A549 (cell line): ENCODE measurements around the gene SYTL1. TPM values are rescaled to one million over a fixed set of nuclear protein-coding genes. Genes with fewer than 3 reads are reported as not detected.

Experiments used
- ATAC-seq, 2 experiments: fragments of 200-7000 bp in 1 of 2; fragments of >200 bp in 1 of 2; cut with Nextera tagmentation in 1 of 2; cut with Tn5 transposase in 1 of 2; 3 replicates each; pipeline versions ENCODE4 v1.8.0 to v1.9.1; 2018 to 2020; ENCODE audit warnings: mild to moderate bottlenecking in 1 of 2, moderate library complexity in 1 of 2
- CTCF ChIA-PET: fragments of 300-600 bp; sonication (Branson Sonifier 250); formaldehyde crosslinking; extraction: SDS; loops from one replicate; lab custom pipeline; 2021; ENCODE audit warnings: antibody characterized with exemption, inconsistent platforms; lab: Yijun Ruan, JAX
- POLR2A ChIA-PET: fragments of 350-600 bp; formaldehyde crosslinking; extraction: SDS; loops from one replicate; lab custom pipeline; 2021; ENCODE audit warnings: antibody characterized with exemption, inconsistent platforms; lab: Yijun Ruan, JAX
- DNase-seq, 2 experiments: peaks; one replicate each; pipeline versions ENCODE4 v3.0.0 to v3.0.0-alpha.2; 2011 to 2016; ENCODE audit warnings: low read depth in 1 of 2, low spot score in 1 of 2
- FAIRE-seq: peaks from 2 replicates; lab custom pipeline; 2011; peaks lifted over from hg19 to GRCh38; lab: Jason Lieb, UNC
- H3K27ac ChIP-seq, 2 experiments: fragments of >200 bp; sonication (Bioruptor Twin); formaldehyde crosslinking; 3 replicates each; pipeline ENCODE4 v1.5.1; 2016 to 2017
- H3K4me1 ChIP-seq: fragments of >200 bp; sonication (Bioruptor Twin); formaldehyde crosslinking; 3 replicates; pipeline ENCODE4 v1.6.1; 2016
- H3K4me2 ChIP-seq: fragments of >200 bp; sonication (Bioruptor Twin); formaldehyde crosslinking; 3 replicates; pipeline ENCODE4 v1.6.1; 2016
- H3K4me3 ChIP-seq: fragments of >200 bp; sonication (Bioruptor Twin); formaldehyde crosslinking; 3 replicates; pipeline ENCODE4 v1.5.1; 2016
- H3K9me3 ChIP-seq: fragments of >200 bp; sonication (Bioruptor Twin); formaldehyde crosslinking; 3 replicates; pipeline ENCODE4 v1.6.1; 2016
- ATOH8 ChIP-seq: fragments of 250-450 bp; sonication (Bioruptor Pico); IDR thresholded peaks from 2 replicates; pipeline ENCODE4 v1.5.0; 2020; ENCODE audit warnings: low read depth, mild to moderate bottlenecking, moderate library complexity
- BHLHE40 ChIP-seq: IDR thresholded peaks from 2 replicates; pipeline ENCODE4 v1.6.1; 2012; ENCODE audit warnings: low read depth, low read length, inconsistent platforms
- CBX2 ChIP-seq: fragments of 200-600 bp; sonication (generic); IDR thresholded peaks from 2 replicates; pipeline ENCODE4 v1.6.1; 2016; ENCODE audit warnings: low read depth, mild to moderate bottlenecking, borderline replicate concordance
- CEBPB ChIP-seq, 2 experiments: fragments of >200 bp in 1 of 2; sonication (Bioruptor Twin) in 1 of 2; formaldehyde crosslinking in 1 of 2; IDR thresholded peaks; 2 replicates each; pipeline ENCODE4 v1.6.1; 2012 to 2016
- CHD2 ChIP-seq: fragments of 150-350 bp; IDR thresholded peaks from 2 replicates; pipeline ENCODE4 v1.6.1; 2014; ENCODE audit warnings: low read length; ENCODE audit not compliant: partially characterized antibody
- CHD4 ChIP-seq: fragments of 200-600 bp; sonication (generic); IDR thresholded peaks from 2 replicates; pipeline ENCODE4 v1.6.1; 2016; ENCODE audit warnings: antibody characterized with exemption, mild to moderate bottlenecking, borderline replicate concordance
- CTCF ChIP-seq: fragments of >200 bp; sonication (Bioruptor Twin); formaldehyde crosslinking; IDR thresholded peaks from 3 replicates; pipeline ENCODE4 v1.5.1; 2016
- EHF ChIP-seq: fragments of 250-450 bp; sonication (Bioruptor Pico); IDR thresholded peaks from 2 replicates; pipeline ENCODE4 v1.5.0; 2020; ENCODE audit warnings: mild to moderate bottlenecking
- EHMT2 ChIP-seq: fragments of 200-600 bp; sonication (generic); IDR thresholded peaks from 2 replicates; pipeline ENCODE4 v1.6.1; 2016; ENCODE audit warnings: antibody characterized with exemption, low read depth, mild to moderate bottlenecking, moderate library complexity
- ESRRA ChIP-seq: fragments of 150-350 bp; IDR thresholded peaks from 2 replicates; pipeline ENCODE4 v1.6.1; 2014; ENCODE audit warnings: mild to moderate bottlenecking, low read length, borderline replicate concordance
- FOSB ChIP-seq: fragments of 250-450 bp; sonication (Bioruptor Pico); IDR thresholded peaks from 2 replicates; pipeline ENCODE4 v1.5.0; 2020; ENCODE audit warnings: mild to moderate bottlenecking, moderate library complexity
- FOSL2 ChIP-seq, 2 experiments: fragments of 450-650 bp in 1 of 2; fragments of >200 bp in 1 of 2; sonication (Bioruptor Twin) in 1 of 2; formaldehyde crosslinking; IDR thresholded peaks; 2 replicates each; pipeline versions ENCODE4 v1.5.0 to v1.6.1; 2016 to 2020; ENCODE audit warnings: mild to moderate bottlenecking in 1 of 2, moderate library complexity in 1 of 2
- GATA3 ChIP-seq: IDR thresholded peaks from 2 replicates; pipeline ENCODE4 v1.6.1; 2012; ENCODE audit warnings: borderline replicate concordance
- HOXA7 ChIP-seq: fragments of 250-450 bp; sonication (Bioruptor Pico); IDR thresholded peaks from 2 replicates; pipeline ENCODE4 v1.5.0; 2020; ENCODE audit warnings: mild to moderate bottlenecking, moderate library complexity
- HOXB5 ChIP-seq: fragments of 250-450 bp; sonication (Bioruptor Pico); IDR thresholded peaks from 2 replicates; pipeline ENCODE4 v1.5.0; 2020; ENCODE audit warnings: mild to moderate bottlenecking, moderate library complexity
- JUNB ChIP-seq: fragments of >200 bp; sonication (Bioruptor Twin); formaldehyde crosslinking; IDR thresholded peaks from 2 replicates; pipeline ENCODE4 v1.6.1; 2016
- KDM1A ChIP-seq: fragments of 200-600 bp; sonication (generic); IDR thresholded peaks from 2 replicates; pipeline ENCODE4 v1.6.1; 2016; ENCODE audit warnings: low read depth, mild to moderate bottlenecking
- MAZ ChIP-seq: fragments of 150-350 bp; IDR thresholded peaks from 2 replicates; pipeline ENCODE4 v1.6.1; 2014; ENCODE audit warnings: antibody characterized with exemption, low read depth, low read length, borderline replicate concordance
- NFE2L2 ChIP-seq: fragments of 150-350 bp; conservative IDR thresholded peaks from 2 replicates; pipeline ENCODE4 v1.6.1; 2014; ENCODE audit warnings: low read length
- POLR2A ChIP-seq: IDR thresholded peaks from 2 replicates; pipeline ENCODE4 v1.6.1; 2012; ENCODE audit warnings: mild to moderate bottlenecking, low read length
- POLR2AphosphoS2 ChIP-seq: conservative IDR thresholded peaks from 2 replicates; pipeline ENCODE4 v1.6.1; 2012; ENCODE audit warnings: low read length, improper control_type of control experiment, inconsistent platforms
- RAD21 ChIP-seq, 2 experiments: fragments of >200 bp in 1 of 2; sonication (Bioruptor Twin) in 1 of 2; formaldehyde crosslinking in 1 of 2; IDR thresholded peaks in 1 of 2; conservative IDR thresholded peaks in 1 of 2; 2 replicates in 1 of 2; 3 replicates in 1 of 2; pipeline ENCODE4 v1.6.1; 2012 to 2018; ENCODE audit warnings: inconsistent platforms in 1 of 2
- RFX5 ChIP-seq: fragments of 450-650 bp; IDR thresholded peaks from 2 replicates; pipeline ENCODE4 v1.7.1; 2014; ENCODE audit warnings: antibody characterized with exemption, mild to moderate bottlenecking, moderate library complexity
- SMC3 ChIP-seq: fragments of >200 bp; sonication (Bioruptor Twin); formaldehyde crosslinking; IDR thresholded peaks from 3 replicates; pipeline ENCODE4 v1.6.1; 2018; ENCODE audit warnings: inconsistent platforms
- USF2 ChIP-seq: fragments of 450-650 bp; IDR thresholded peaks from 2 replicates; pipeline ENCODE4 v1.6.1; 2014; ENCODE audit warnings: antibody characterized with exemption
- ZNF302 ChIP-seq: fragments of 250-450 bp; sonication (Bioruptor Pico); IDR thresholded peaks from 2 replicates; pipeline ENCODE4 v1.9.0; 2021; ENCODE audit warnings: inconsistent platforms, mild to moderate bottlenecking, moderate library complexity
- WGBS: methylation state at CpG from one replicate; pipeline ENCODE4 v1.1.6; 2017; ENCODE audit errors: missing lambda C conversion rate; 5-methylcytosine and 5-hydroxymethylcytosine counted together
- polyA plus RNA-seq, 4 experiments: library from polyadenylated mRNA; depleted of rRNA in 3 of 4; stranded (reverse); fragments of >200 nt; fragmentation: RNase III in 1 of 4; extraction: RNeasy Plus Mini Kit Qiagen cat#74134 plus additional on column Dnase treatment in 1 of 4; gene quantifications; 2 replicates in 3 of 4; 3 replicates in 1 of 4; pipeline ENCODE4 v1.2.3, GENCODE V29; 2011 to 2017
- TF ChIP-seq, protein P1 (sequence below): IDR thresholded peaks from 2 replicates; pipeline ENCODE4 v1.6.1; 2012; ENCODE audit warnings: low read depth, borderline replicate concordance

SYTL1 gene
- polyA plus RNA-seq, 2 of the 4 experiments (the other 2 are of a cell fraction): 0.76 to 0.80 TPM

- TF ChIP-seq FOSL2 (IDR thresholded peaks at IDR 0.05): no peak
- no peak for TF ChIP-seq FOSL2 (CRISPR knock-in tag; IDR thresholded peaks at IDR 0.05)
- TF ChIP-seq, protein P1, sequence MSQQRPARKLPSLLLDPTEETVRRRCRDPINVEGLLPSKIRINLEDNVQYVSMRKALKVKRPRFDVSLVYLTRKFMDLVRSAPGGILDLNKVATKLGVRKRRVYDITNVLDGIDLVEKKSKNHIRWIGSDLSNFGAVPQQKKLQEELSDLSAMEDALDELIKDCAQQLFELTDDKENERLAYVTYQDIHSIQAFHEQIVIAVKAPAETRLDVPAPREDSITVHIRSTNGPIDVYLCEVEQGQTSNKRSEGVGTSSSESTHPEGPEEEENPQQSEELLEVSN: peak; percentile 67; the same call in 1 of the 2 replicates
- no peak for TF ChIP-seq ATOH8 (CRISPR knock-in tag)
- no peak for TF ChIP-seq CHD2
- TF ChIP-seq CEBPB (IDR thresholded peaks at IDR 0.05): no peak
- no peak for TF ChIP-seq USF2
- TF ChIP-seq RFX5: no peak
These were observed 24.8 kb downstream of the SYTL1 start, which contains the start of gene MAP3K6 (continued) for GRCh38 chr1:27366411-27367159.

GRCh38 chr1:27367160-27367650, 25.4 kb downstream of the SYTL1 start:
- Histone ChIP-seq H3K9me3 (no peaks in the 10 kb centered on the region), H3K4me1 (peaks cover 14% of the 10 kb centered on the region), H3K4me3 (peak overlapping the region; percentile 78), H3K27ac (peak overlapping the region; percentile 93 to 97), H3K4me2 (peak overlapping the region; percentile 95)
- ATAC-seq: peak; percentile 3 to 12; a peak in 5 of 6 replicates
- DNase-seq: no peak
- 49% methylated on average over 8 of the region's 8 CpGs for WGBS
- FAIRE-seq: no peak
- CTCF ChIA-PET: interaction anchor here (0.8 to 10.3 kb wide), 16 partner anchors 10 to 371 kb away, joined by 3 to 130 read pairs (median 6); no protein-coding TSS in a partner anchor
- TF ChIP-seq FOSB (CRISPR knock-in tag): no peak
- no peak for TF ChIP-seq GATA3
- no peak for TF ChIP-seq MAZ
- no peak for TF ChIP-seq JUNB
- TF ChIP-seq ZNF302 (CRISPR knock-in tag): no peak
- no peak for TF ChIP-seq SMC3
- TF ChIP-seq ATOH8 (CRISPR knock-in tag): no peak
- TF ChIP-seq POLR2A: no peak
- POLR2A ChIA-PET: interaction anchor here (0.8 to 2.1 kb wide), 5 partner anchors 10 to 44 kb away, joined by 3 to 11 read pairs (median 4); no protein-coding TSS in a partner anchor

- Histone ChIP-seq H3K9me3 (no peaks in the 10 kb centered on the region), H3K4me2 (no peak overlapping the region), H3K27ac (no peak overlapping the region), H3K4me1 (peaks cover 14% of the 10 kb centered on the region), H3K4me3 (no peak overlapping the region)
- TF ChIP-seq ESRRA (no peak), EHMT2 (no peak), NFE2L2 (no peak), CTCF (0 out of 3 replicates have a peak, but pooled peaks have one; percentile 16), RAD21 (conservative IDR thresholded peaks at IDR 0.05 in 1 of 2, IDR thresholded peaks at IDR 0.05 in 1 of 2) (peak in 1 of 2 experiments; percentile 36; a peak in 2 of 5 replicates), HOXB5 (CRISPR knock-in tag) (no peak), BHLHE40 (no peak), POLR2AphosphoS2 (no peak), KDM1A (no peak), HOXA7 (CRISPR knock-in tag) (no peak), EHF (no peak), CHD4 (no peak), CBX2 (no peak)
- TF ChIP-seq, protein P1: no peak
- ChIA-PET POLR2A (no interaction called here), CTCF (interaction anchor here (0.5 to 10.3 kb wide), 12 partner anchors 9 to 323 kb away, joined by 3 to 130 read pairs (median 4); no protein-coding TSS in a partner anchor)
- DNase-seq (peak in 1 of 2 experiments; percentile 42), ATAC-seq (no peak), FAIRE-seq (no peak)
- 94% methylated on average over 6 of the region's 13 CpGs for WGBS
These were observed 27.2 kb downstream of the SYTL1 start for GRCh38 chr1:27368869-27369582.
